GM12865 (cell line): ENCODE results near the gene DMRT1.
A peak's percentile ranks its signal among the peaks of the same experiment; 100 is the strongest.

Experiments used
- DNase-seq: peaks from one replicate; pipeline ENCODE4 v3.0.0; 2010; ENCODE audit warnings: low read depth
- H3K4me3 ChIP-seq: 2 replicates; pipeline ENCODE4 v1.5.1; 2011; ENCODE audit warnings: mild to moderate bottlenecking, low read depth, low read length, control low read depth
- CTCF ChIP-seq: IDR thresholded peaks from 2 replicates; pipeline ENCODE4 v1.5.1; 2011; ENCODE audit warnings: low read length, control low read depth, low read depth, inconsistent platforms; ENCODE audit not compliant: insufficient read depth; ENCODE audit errors: missing control alignments

DMRT1 gene

GRCh38 chr9:979983-980382, 138.5 kb downstream of the DMRT1 start:
- H3K4me3 ChIP-seq: no peak overlapping the region
- no peak for TF ChIP-seq CTCF
- DNase-seq: no peak

GRCh38 chr9:980640-981039, 139.1 kb downstream of the DMRT1 start:
- no peak for TF ChIP-seq CTCF
- H3K4me3 ChIP-seq: no peak overlapping the region
- no peak for DNase-seq

GRCh38 chr9:981491-981898, 140.0 kb downstream of the DMRT1 start:
- DNase-seq: no peak
- no peak overlapping the region for H3K4me3 ChIP-seq
- no peak for TF ChIP-seq CTCF

GRCh38 chr9:982394-983230, 141.1 kb downstream of the DMRT1 start:
- H3K4me3 ChIP-seq: no peak overlapping the region
- TF ChIP-seq CTCF: no peak
- DNase-seq: no peak

- no peak for TF ChIP-seq CTCF
- DNase-seq: peak; percentile 71
- H3K4me3 ChIP-seq: no peak overlapping the region
These were observed 152.5 kb downstream of the DMRT1 start for GRCh38 chr9:994005-994404.

- no peak for TF ChIP-seq CTCF
- DNase-seq: no peak
- no peak overlapping the region for H3K4me3 ChIP-seq
These were observed 153.7 kb downstream of the DMRT1 start for GRCh38 chr9:995192-995591.

- TF ChIP-seq CTCF: no peak
- H3K4me3 ChIP-seq: no peak overlapping the region
- DNase-seq: no peak
These were observed 154.3 kb downstream of the DMRT1 start for GRCh38 chr9:995781-996180.
